ENCODE measurements around the gene EID2B.

EID2B gene

GRCh38 chr19:39525205-39525604 lies 7.4 kb downstream of the EID2B start:
- DNase-seq = no peak

- no peak for DNase-seq
Measured at GRCh38 chr19:39524495-39524894, 8.2 kb downstream of the EID2B start.

- DNase-seq = no peak
Measured at GRCh38 chr19:39520541-39521484, 11.8 kb downstream of the EID2B start.

GRCh38 chr19:39518975-39519374 lies 13.7 kb downstream of the EID2B start:
- no peak for DNase-seq

GRCh38 chr19:39518458-39518857 lies 14.2 kb downstream of the EID2B start:
- no peak for DNase-seq

GRCh38 chr19:39517432-39517831 lies 15.2 kb downstream of the EID2B start:
- no peak for DNase-seq

- no peak for DNase-seq
Measured at GRCh38 chr19:39516270-39516669, 16.4 kb downstream of the EID2B start.

- DNase-seq = no peak
Measured at GRCh38 chr19:39515551-39516191, 17.0 kb downstream of the EID2B start.

GRCh38 chr19:39514840-39515550 lies 17.7 kb downstream of the EID2B start, which contains the start of gene SELENOV:
Gene SELENOV, plus strand, starts transcription at chr19:39515139. Its CDS starts 74 bp downstream, at chr19:39515213.
- no peak for DNase-seq

GRCh38 chr19:39512988-39513387 lies 19.7 kb downstream of the EID2B start:
- no peak for DNase-seq

GRCh38 chr19:39509233-39509632 lies 23.4 kb downstream of the EID2B start:
- DNase-seq = no peak

GRCh38 chr19:39508629-39509028 lies 24.0 kb downstream of the EID2B start:
- no peak for DNase-seq

GRCh38 chr19:39507715-39508364 lies 24.8 kb downstream of the EID2B start:
- DNase-seq = no peak

- DNase-seq = peak; percentile 33
Measured at GRCh38 chr19:39506944-39507714, 25.5 kb downstream of the EID2B start.

GRCh38 chr19:39506598-39506943 lies 26.1 kb downstream of the EID2B start:
- no peak for DNase-seq

- DNase-seq = peak; percentile 77
Measured at GRCh38 chr19:39502640-39503417, 29.8 kb downstream of the EID2B start.

GRCh38 chr19:39501340-39501739 lies 31.3 kb downstream of the EID2B start:
- no peak for DNase-seq

GRCh38 chr19:39500543-39500942 lies 32.1 kb downstream of the EID2B start:
- DNase-seq = no peak

- DNase-seq = no peak
Measured at GRCh38 chr19:39499932-39500331, 32.7 kb downstream of the EID2B start.

GRCh38 chr19:39498798-39499642 lies 33.6 kb downstream of the EID2B start, which contains the start of gene DLL3:
Gene DLL3, plus strand, starts transcription at chr19:39498947. Its CDS starts 28 bp downstream, at chr19:39498975.
- DNase-seq = no peak

Measured in central memory CD4-positive, alpha-beta T cell (primary cell).